Measurements from ENCODE around the gene AKAP1.
"Not testable (repeated sequence)": the region's sequence is repeated elsewhere in the genome, so short reads cannot be mapped to it uniquely, and the experiment has no call there.

The AKAP1 gene

DNA sequence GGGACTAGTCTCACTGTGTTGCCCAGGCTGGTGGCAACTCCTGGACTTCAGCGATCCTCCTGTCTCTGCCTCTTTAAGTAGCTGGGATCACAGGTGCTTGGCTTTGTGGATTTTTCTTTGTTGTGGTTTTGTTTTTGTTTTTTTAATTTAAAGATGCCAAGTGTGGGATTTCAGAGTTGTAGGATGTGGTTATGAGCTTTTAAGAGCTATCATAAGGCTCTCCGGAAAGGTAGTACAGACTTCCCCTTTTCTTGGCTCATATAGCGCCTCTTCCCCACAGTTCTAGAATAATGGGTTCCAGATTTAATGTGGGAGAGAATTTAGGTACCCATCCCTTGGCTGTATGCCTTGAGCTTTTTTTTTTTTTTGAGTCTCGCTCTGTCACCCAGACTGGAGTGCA is 17.1 kb downstream of the AKAP1 start:
- no peak overlapping the region for H3K4me3 ChIP-seq (replicated peaks; ENCODE audit: low read depth, low read length)
- DNase-seq (ENCODE audit: extremely low read depth, low read depth): no peak
- TF ChIP-seq, protein P1, sequence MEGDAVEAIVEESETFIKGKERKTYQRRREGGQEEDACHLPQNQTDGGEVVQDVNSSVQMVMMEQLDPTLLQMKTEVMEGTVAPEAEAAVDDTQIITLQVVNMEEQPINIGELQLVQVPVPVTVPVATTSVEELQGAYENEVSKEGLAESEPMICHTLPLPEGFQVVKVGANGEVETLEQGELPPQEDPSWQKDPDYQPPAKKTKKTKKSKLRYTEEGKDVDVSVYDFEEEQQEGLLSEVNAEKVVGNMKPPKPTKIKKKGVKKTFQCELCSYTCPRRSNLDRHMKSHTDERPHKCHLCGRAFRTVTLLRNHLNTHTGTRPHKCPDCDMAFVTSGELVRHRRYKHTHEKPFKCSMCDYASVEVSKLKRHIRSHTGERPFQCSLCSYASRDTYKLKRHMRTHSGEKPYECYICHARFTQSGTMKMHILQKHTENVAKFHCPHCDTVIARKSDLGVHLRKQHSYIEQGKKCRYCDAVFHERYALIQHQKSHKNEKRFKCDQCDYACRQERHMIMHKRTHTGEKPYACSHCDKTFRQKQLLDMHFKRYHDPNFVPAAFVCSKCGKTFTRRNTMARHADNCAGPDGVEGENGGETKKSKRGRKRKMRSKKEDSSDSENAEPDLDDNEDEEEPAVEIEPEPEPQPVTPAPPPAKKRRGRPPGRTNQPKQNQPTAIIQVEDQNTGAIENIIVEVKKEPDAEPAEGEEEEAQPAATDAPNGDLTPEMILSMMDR (IDR thresholded peaks at IDR 0.05; ENCODE audit: low read depth, low read length, missing control alignments): no peak

DNA sequence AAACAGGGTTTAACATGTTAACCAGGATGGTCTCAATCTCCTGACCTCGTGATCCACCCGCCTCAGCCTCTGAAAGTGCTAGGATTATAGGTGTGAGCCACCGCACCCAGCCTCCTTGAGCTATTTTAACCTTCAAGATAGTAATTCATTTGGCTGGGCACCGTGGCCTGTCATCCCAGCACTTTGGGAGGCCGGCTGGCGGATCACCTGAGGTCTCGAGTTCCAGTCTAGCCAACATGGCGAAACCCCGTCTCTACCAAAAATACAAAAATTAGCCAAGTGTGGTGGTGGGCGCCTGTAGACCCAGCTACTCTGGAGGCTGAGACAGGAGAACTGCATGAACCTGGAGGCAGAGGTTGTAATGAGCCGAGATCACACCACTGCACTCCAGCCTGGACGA is 17.6 kb downstream of the AKAP1 start:
- not testable (repeated sequence) for H3K4me3 ChIP-seq (replicated peaks; ENCODE audit: low read depth, low read length); DNase-seq (ENCODE audit: extremely low read depth, low read depth)

- TF ChIP-seq, protein P1 (IDR thresholded peaks at IDR 0.05; ENCODE audit: low read depth, low read length, missing control alignments): no peak
- peak; percentile 44 for DNase-seq (ENCODE audit: extremely low read depth, low read depth)
These were observed 19.6 kb downstream of the AKAP1 start for GRCh38 chr17:57104461-57105175.

DNA sequence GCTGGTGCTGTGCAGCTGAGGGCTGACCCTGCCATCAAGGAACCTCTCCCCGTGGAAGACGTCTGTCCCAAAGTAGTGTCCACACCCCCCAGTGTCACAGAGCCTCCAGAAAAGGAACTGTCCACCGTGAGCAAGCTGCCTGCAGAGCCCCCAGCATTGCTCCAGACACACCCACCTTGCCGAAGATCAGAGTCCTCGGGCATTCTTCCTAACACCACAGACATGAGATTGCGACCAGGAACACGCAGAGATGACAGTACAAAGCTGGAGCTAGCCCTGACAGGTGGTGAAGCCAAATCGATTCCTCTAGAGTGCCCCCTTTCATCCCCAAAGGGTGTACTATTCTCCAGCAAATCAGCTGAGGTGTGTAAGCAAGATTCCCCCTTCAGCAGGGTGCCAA is 20.5 kb downstream of the AKAP1 start:
- H3K4me3 ChIP-seq (replicated peaks; ENCODE audit: low read depth, low read length): no peak overlapping the region
- TF ChIP-seq, protein P1 (IDR thresholded peaks at IDR 0.05; ENCODE audit: low read depth, low read length, missing control alignments): no peak
- no peak for DNase-seq (ENCODE audit: extremely low read depth, low read depth)

More at GRCh38 chr17:57104461-57105175, 19.6 kb downstream of the AKAP1 start:
- no peak overlapping the region for H3K4me3 ChIP-seq (replicated peaks; ENCODE audit: low read depth, low read length)

DNA sequence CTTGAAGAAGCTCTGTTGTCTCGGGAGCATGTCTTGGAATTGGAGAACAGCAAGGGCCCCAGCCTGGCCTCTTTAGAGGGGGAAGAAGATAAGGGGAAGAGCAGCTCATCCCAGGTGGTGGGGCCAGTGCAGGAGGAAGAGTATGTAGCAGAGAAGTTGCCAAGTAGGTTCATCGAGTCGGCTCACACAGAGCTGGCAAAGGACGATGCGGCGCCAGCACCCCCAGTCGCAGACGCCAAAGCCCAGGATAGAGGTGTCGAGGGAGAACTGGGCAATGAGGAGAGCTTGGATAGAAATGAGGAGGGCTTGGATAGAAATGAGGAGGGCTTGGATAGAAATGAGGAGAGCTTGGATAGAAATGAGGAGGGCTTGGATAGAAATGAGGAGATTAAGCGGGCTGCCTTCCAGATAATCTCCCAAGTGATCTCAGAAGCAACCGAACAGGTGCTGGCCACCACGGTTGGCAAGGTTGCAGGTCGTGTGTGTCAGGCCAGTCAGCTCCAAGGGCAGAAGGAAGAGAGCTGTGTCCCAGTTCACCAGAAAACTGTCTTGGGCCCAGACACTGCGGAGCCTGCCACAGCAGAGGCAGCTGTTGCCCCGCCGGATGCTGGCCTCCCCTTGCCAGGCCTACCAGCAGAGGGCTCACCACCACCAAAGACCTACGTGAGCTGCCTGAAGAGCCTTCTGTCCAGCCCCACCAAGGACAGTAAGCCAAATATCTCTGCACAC is 21.2 kb downstream of the AKAP1 start:
- TF ChIP-seq, protein P1 (IDR thresholded peaks at IDR 0.05; ENCODE audit: low read depth, low read length, missing control alignments): peak; percentile 45
- DNase-seq (ENCODE audit: extremely low read depth, low read depth): no peak
- no peak overlapping the region for H3K4me3 ChIP-seq (replicated peaks; ENCODE audit: low read depth, low read length)

- no peak for DNase-seq (ENCODE audit: extremely low read depth, low read depth)
- TF ChIP-seq, protein P1 (IDR thresholded peaks at IDR 0.05; ENCODE audit: low read depth, low read length, missing control alignments): no peak
- H3K4me3 ChIP-seq (replicated peaks; ENCODE audit: low read depth, low read length): no peak overlapping the region
These were observed 21.9 kb downstream of the AKAP1 start for GRCh38 chr17:57106836-57107497.

DNA sequence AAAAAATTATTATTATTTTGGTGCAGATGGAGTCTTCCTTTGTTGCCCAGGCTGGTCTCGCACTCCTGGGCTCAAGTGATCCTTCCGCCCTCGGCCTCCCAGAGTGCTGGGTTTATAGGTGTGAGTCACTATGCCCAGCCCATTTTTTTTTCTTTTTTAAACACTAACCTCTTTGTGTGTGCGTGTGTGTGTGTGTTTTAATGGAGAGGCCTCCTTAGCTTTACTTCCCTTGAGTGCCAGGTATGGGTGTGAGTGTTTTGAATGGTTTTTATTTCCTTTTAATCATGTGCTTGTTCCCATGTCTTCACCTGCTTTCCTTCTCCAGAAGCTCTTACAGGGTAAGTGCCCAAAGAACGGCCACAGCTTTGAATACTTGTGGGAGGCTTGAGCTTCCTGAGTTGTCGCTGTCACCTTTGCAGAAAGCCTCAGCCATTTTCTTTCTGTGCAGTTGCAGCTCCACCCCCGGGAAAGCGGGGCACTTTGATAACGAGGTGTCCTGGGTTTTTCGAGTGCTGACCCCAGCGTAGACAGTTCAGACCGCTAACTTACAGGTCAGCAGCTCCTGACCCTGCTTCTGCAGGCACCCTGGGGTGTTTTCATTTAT is 22.6 kb downstream of the AKAP1 start:
- no peak for DNase-seq (ENCODE audit: extremely low read depth, low read depth)

More for the DNA sequence above, 22.6 kb downstream of the AKAP1 start:
- TF ChIP-seq, protein P1 (IDR thresholded peaks at IDR 0.05; ENCODE audit: low read depth, low read length, missing control alignments): no peak
- H3K4me3 ChIP-seq (replicated peaks; ENCODE audit: low read depth, low read length): no peak overlapping the region

Measured in HFF-Myc (cell line).